B cell (primary cell): ENCODE data around the gene LSMEM2. TPM values are rescaled to one million over a fixed set of nuclear protein-coding genes. Genes with fewer than 3 reads are reported as not detected.

Experiments used
- ATAC-seq: fragments of 200-7000 bp; cut with Tn5 transposase; one replicate; pipeline ENCODE4 v1.10.0; 2021; ENCODE audit warnings: low read depth, mild to moderate bottlenecking, moderate number of reproducible peaks, moderate library complexity
- CTCF ChIA-PET: fragments of 350-600 bp; sonication (Branson Sonifier 250); formaldehyde crosslinking; loops from one replicate; lab custom pipeline; 2021; ENCODE audit warnings: antibody characterized with exemption, inconsistent platforms; lab: Charles Lee
- POLR2A ChIA-PET: fragments of 350-600 bp; sonication (Branson Sonifier 250); formaldehyde crosslinking; loops from one replicate; lab custom pipeline; 2021; ENCODE audit warnings: antibody characterized with exemption; lab: Charles Lee
- DNase-seq: peaks from one replicate; pipeline ENCODE4 v3.0.0; 2013
- H2AFZ ChIP-seq: 2 replicates; pipeline ENCODE4 v1.6.1; 2012; ENCODE audit warnings: mild to moderate bottlenecking, low read depth, low read length; ENCODE audit not compliant: insufficient read depth, poor library complexity, severe bottlenecking
- H3K27ac ChIP-seq, 2 donors: 1 replicate in 1 of 2; 2 replicates in 1 of 2; pipeline ENCODE4 v1.5.1; 2012 to 2013; ENCODE audit warnings: low read length in 2 of 2, mild to moderate bottlenecking in 2 of 2, moderate library complexity in 1 of 2
- H3K27me3 ChIP-seq, 4 experiments: fragments of 200-600 bp in 1 of 4; sonication (generic) in 1 of 4; replicated peaks in 1 of 4; 1 replicate in 2 of 4; 2 replicates in 2 of 4; pipeline versions ENCODE4 v1.6.1 to v1.7.0; 2013 to 2016; ENCODE audit warnings: low read length in 3 of 4, mild to moderate bottlenecking in 2 of 4, mixed read lengths in 1 of 4, moderate library complexity in 1 of 4; ENCODE audit not compliant: insufficient read depth in 4 of 4, control insufficient read depth in 3 of 4; ENCODE audit errors: control extremely low read depth in 1 of 4
- H3K36me3 ChIP-seq, 2 experiments: replicated peaks in 1 of 2; 1 replicate in 1 of 2; 2 replicates in 1 of 2; pipeline versions ENCODE4 v1.6.1 to v1.7.1; 2013; ENCODE audit warnings: low read length in 1 of 2; ENCODE audit not compliant: insufficient read depth in 2 of 2, control insufficient read depth in 1 of 2; ENCODE audit errors: control extremely low read depth in 1 of 2, extremely low read depth in 1 of 2
- H3K4me1 ChIP-seq, 2 donors: fragments of 200-600 bp in 1 of 2; sonication (generic) in 1 of 2; 1 replicate in 1 of 2; 2 replicates in 1 of 2; pipeline versions ENCODE4 v1.5.1 to v1.6.1; 2013 to 2017; ENCODE audit warnings: low read length in 2 of 2; ENCODE audit not compliant: control insufficient read depth in 2 of 2, insufficient read depth in 2 of 2
- H3K4me2 ChIP-seq: replicated peaks from 2 replicates; pipeline ENCODE3; 2012; ENCODE audit warnings: mild to moderate bottlenecking, low read depth, low read length; ENCODE audit not compliant: poor library complexity, severe bottlenecking
- H3K4me3 ChIP-seq, 5 experiments: fragments of 200-600 bp in 1 of 5; sonication (generic) in 1 of 5; 1 replicate in 3 of 5; 2 replicates in 2 of 5; pipeline versions ENCODE4 v1.5.1 to v1.7.0; 2011 to 2016; ENCODE audit warnings: low read length in 4 of 5, mild to moderate bottlenecking in 4 of 5, low read depth in 2 of 5, control low read depth in 1 of 5, moderate library complexity in 1 of 5; ENCODE audit not compliant: insufficient read depth in 1 of 5; ENCODE audit errors: control extremely low read depth in 1 of 5, extremely low read depth in 1 of 5
- H3K79me2 ChIP-seq: fragments of 200-600 bp; sonication (generic); one replicate; pipeline ENCODE4 v1.6.0; 2016; ENCODE audit warnings: low read length; ENCODE audit not compliant: control insufficient read depth, insufficient read depth
- H3K9ac ChIP-seq: fragments of 200-600 bp; sonication (generic); 2 replicates; pipeline ENCODE4 v1.6.1; 2017; ENCODE audit warnings: mild to moderate bottlenecking, low read length, moderate library complexity
- H3K9me3 ChIP-seq, 3 donors: one replicate each; pipeline versions ENCODE4 v1.6.1 to v1.7.1; 2013; ENCODE audit warnings: low read length in 2 of 3; ENCODE audit not compliant: control insufficient read depth in 2 of 3, insufficient read depth in 1 of 3; ENCODE audit errors: control extremely low read depth in 1 of 3
- H4K20me1 ChIP-seq: 2 replicates; pipeline ENCODE4 v1.6.0; 2012; ENCODE audit warnings: mild to moderate bottlenecking, low read length; ENCODE audit not compliant: insufficient read depth, control insufficient read depth, poor library complexity, severe bottlenecking
- H3K27ac Mint-ChIP-seq: one replicate; pipeline ENCODE4 v1.8.0; 2021; ENCODE audit warnings: mixed read lengths
- H3K27me3 Mint-ChIP-seq: one replicate; pipeline ENCODE4 v1.8.0; 2021; ENCODE audit warnings: mixed read lengths
- H3K4me1 Mint-ChIP-seq: one replicate; pipeline ENCODE4 v1.8.0; 2021; ENCODE audit warnings: mixed read lengths
- H3K4me3 Mint-ChIP-seq: one replicate; pipeline ENCODE4 v1.8.0; 2021; ENCODE audit warnings: mixed read lengths
- H3K9me3 Mint-ChIP-seq: one replicate; pipeline ENCODE4 v1.8.0; 2022; ENCODE audit warnings: mixed read lengths; ENCODE audit not compliant: insufficient read depth
- EZH2 ChIP-seq: IDR thresholded peaks from 2 replicates; pipeline ENCODE4 v1.6.1; 2012; ENCODE audit warnings: borderline replicate concordance, low read depth, mild to moderate bottlenecking, moderate library complexity, low read length; ENCODE audit not compliant: insufficient read depth, poor library complexity, severe bottlenecking
- WGBS: methylation state at CpG from one replicate; pipeline ENCODE4 v1.1.5; 2013; ENCODE audit warnings: missing lambda C conversion rate; ENCODE audit not compliant: insufficient coverage; 5-methylcytosine and 5-hydroxymethylcytosine counted together
- intact Hi-C: fragments of 100-400 bp; cut with micrococcal nuclease; formaldehyde crosslinking; loops from one replicate; pipeline ENCODE4 v1.10.0; 2022
- polyA plus RNA-seq: library from polyadenylated mRNA; depleted of rRNA; stranded (reverse); fragments of >200 nt; gene quantifications from 2 replicates; pipeline ENCODE4 v1.2.3, GENCODE V29; 2012
- total RNA-seq, 2 donors: library from RNA; stranded (reverse); fragments of 120-200 nt in 1 of 2; gene quantifications; 1 replicate in 1 of 2; 2 replicates in 1 of 2; pipeline versions ENCODE4 v1.2.3 to v1.2.4, GENCODE V29; 2013 to 2022
- TF ChIP-seq, protein P1 (sequence below): fragments of 200-600 bp; IDR thresholded peaks from one replicate; pipeline ENCODE4 v1.8.0; 2022; ENCODE audit warnings: antibody characterized with exemption, mild to moderate bottlenecking

Gene LSMEM2
- total and polyA plus RNA-seq, 2 donors (not counting 1 experiment from before 2014, with no cell fraction given) = not detected

DNA sequence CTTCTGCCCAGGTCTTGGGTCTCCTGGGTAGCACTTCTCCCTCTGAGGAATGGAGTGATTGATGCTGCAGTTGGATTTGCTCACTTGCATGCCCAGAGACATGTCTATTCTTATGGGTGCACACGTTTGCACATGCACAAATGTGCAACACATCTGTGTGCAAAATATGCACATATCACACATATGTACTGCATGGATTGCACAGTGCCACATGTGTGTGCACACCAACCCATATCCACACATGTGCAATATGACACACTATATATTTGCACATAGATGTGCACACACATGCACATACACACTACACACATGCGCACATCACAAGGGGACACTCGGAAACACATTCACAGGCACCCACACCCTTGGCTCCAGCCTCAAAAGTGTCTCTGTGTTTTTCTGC lies 10.6 kb upstream of the LSMEM2 start:
- H3K27ac Mint-ChIP-seq = no peak overlapping the region
- Histone ChIP-seq H3K4me2 (no peak overlapping the region), H3K4me3 (no peak overlapping the region), H3K27ac (no peak overlapping the region), H3K9me3 (no peaks in the 10 kb centered on the region), H3K9ac (no peak overlapping the region), H3K79me2 (no peaks in the 10 kb centered on the region), H3K27me3 (peaks cover 0 to 37% (median 6%) of the 10 kb centered on the region in 4 experiments), H3K4me1 (peaks cover 4 to 7% of the 10 kb centered on the region in 2 donors), H2AFZ (no peak overlapping the region), H3K36me3 (no peaks in the 10 kb centered on the region), H4K20me1 (no peaks in the 10 kb centered on the region)
- peaks cover 6% of the 10 kb centered on the region for H3K4me1 Mint-ChIP-seq
- TF ChIP-seq, protein P1, sequence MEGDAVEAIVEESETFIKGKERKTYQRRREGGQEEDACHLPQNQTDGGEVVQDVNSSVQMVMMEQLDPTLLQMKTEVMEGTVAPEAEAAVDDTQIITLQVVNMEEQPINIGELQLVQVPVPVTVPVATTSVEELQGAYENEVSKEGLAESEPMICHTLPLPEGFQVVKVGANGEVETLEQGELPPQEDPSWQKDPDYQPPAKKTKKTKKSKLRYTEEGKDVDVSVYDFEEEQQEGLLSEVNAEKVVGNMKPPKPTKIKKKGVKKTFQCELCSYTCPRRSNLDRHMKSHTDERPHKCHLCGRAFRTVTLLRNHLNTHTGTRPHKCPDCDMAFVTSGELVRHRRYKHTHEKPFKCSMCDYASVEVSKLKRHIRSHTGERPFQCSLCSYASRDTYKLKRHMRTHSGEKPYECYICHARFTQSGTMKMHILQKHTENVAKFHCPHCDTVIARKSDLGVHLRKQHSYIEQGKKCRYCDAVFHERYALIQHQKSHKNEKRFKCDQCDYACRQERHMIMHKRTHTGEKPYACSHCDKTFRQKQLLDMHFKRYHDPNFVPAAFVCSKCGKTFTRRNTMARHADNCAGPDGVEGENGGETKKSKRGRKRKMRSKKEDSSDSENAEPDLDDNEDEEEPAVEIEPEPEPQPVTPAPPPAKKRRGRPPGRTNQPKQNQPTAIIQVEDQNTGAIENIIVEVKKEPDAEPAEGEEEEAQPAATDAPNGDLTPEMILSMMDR = no peak
- no peak for TF ChIP-seq EZH2
- H3K4me3 Mint-ChIP-seq = no peak overlapping the region
- DNase-seq (no peak), ATAC-seq (no peak)
- H3K27me3 Mint-ChIP-seq = peaks cover 22% of the 10 kb centered on the region
- ChIA-PET POLR2A (no interaction called here), CTCF (interaction anchor here (0.7 to 2.4 kb wide), 4 partner anchors 9 to 76 kb away, joined by 3 to 12 read pairs (median 4); no protein-coding TSS in a partner anchor)
- H3K9me3 Mint-ChIP-seq = no peaks in the 10 kb centered on the region
- intact Hi-C loops = no loop called here
- 70% methylated on average over 3 of the region's 3 CpGs for WGBS

DNA sequence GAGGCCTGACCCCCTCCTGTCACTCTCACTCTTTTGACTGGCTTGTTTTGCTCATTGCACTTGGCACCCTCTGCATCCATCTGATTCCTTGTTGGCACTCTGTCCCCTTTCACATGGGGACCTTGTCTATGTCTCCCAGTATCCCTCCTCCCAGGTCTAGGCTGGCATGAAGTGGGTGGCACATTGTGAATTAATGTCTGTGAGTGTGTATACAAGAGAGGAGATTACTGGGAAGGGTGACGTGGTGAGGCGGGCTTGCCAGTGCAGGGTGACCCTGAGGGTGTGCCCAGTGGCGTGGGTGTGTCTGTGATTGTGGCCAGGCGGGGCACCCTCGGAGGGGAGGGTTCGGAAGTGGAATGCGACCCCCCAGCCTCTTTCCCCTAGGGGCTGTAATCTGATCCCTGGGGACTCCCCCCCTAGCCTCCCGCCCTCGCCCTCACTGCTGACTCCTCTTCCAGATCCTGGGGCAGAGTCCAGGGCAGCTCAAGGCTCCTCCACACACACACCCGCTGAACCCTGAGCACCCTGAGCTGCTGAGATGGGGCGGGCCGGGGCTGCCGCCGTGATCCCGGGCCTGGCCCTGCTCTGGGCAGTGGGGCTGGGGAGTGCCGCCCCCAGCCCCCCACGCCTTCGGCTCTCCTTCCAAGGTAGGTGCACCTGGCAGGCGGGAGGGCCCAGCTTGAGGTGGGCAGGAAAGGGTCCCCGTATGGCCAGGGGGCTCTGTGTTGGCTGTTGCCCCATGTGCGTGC lies 10.0 kb upstream of the LSMEM2 start, which contains the start of gene SEMA3B:
Gene SEMA3B, plus strand, starts transcription at position 445 of the 749 bp plus-strand sequence. Its CDS starts 94 bp downstream, at position 539.
- Mint-ChIP-seq H3K27ac (no peak within 1 kb of the TSS), H3K4me1 (peaks cover 7% of the 10 kb centered on the region), H3K9me3 (no peaks in the 10 kb centered on the region), H3K27me3 (peaks cover 23% of the 10 kb centered on the region), H3K4me3 (no peak within 1 kb of the TSS)
- Histone ChIP-seq H3K4me3 (no peak within 1 kb of the TSS), H3K4me1 (peaks cover 9 to 13% of the 10 kb centered on the region in 2 donors), H3K27ac (no peak within 1 kb of the TSS), H3K27me3 (peaks cover 0 to 43% (median 8%) of the 10 kb centered on the region in 4 experiments), H3K9me3 (no peaks in the 10 kb centered on the region), H3K36me3 (no peaks in the 10 kb centered on the region), H2AFZ (no peak within 1 kb of the TSS), H3K79me2 (no peaks in the 10 kb centered on the region), H3K9ac (no peak within 1 kb of the TSS), H4K20me1 (peaks cover 3% of the 10 kb centered on the region), H3K4me2 (no peak within 1 kb of the TSS)
- 94% methylated on average over 18 of the region's 21 CpGs for WGBS
- ATAC-seq = no peak
- CTCF ChIA-PET = interaction anchor here (0.6 to 5.5 kb wide), 4 partner anchors 19 to 75 kb away, joined by 3 to 46 read pairs (median 8); partner anchors contain the start of gene GNAT1
- no peak for DNase-seq
- POLR2A ChIA-PET = no interaction called here
- TF ChIP-seq, protein P1 = no peak
- TF ChIP-seq EZH2 = no peak
- intact Hi-C loops = no loop called here
